Measurements from ENCODE around the gene HLA-DOB.

- TF ChIP-seq POLR2A (IDR thresholded peaks at IDR 0.05), result no peak
- TF ChIP-seq CTCF (IDR thresholded peaks at IDR 0.05), result no peak
These were observed 37.8 kb upstream of the HLA-DOB start for GRCh38 chr6:32854376-32855178.
